ENCODE data around the gene AKT3.

- no peak for TF ChIP-seq CTCF (IDR thresholded peaks at IDR 0.05)
- TF ChIP-seq POLR2A (IDR thresholded peaks at IDR 0.05) = no peak
These were observed 398.0 kb downstream of the AKT3 start for GRCh38 chr1:243452092-243452491.
